ENCODE data around the gene CERKL.

Gene CERKL

GRCh38 chr2:181607629-181608590, 49.0 kb downstream of the CERKL start:
- no peak for ATAC-seq (ENCODE audit: low read depth)
- no peak for DNase-seq (ENCODE audit: low spot score)
- no peak overlapping the region for H3K27ac ChIP-seq (ENCODE audit: poor library complexity, severe bottlenecking)
- H3K9me3 ChIP-seq (ENCODE audit: severe bottlenecking), result no peaks in the 10 kb centered on the region
- no peak overlapping the region for H3K4me3 ChIP-seq (ENCODE audit: severe bottlenecking)
- H3K27me3 ChIP-seq (ENCODE audit: insufficient read depth, poor library complexity, severe bottlenecking), result peaks cover 4% of the 10 kb centered on the region
- TF ChIP-seq, protein P1, sequence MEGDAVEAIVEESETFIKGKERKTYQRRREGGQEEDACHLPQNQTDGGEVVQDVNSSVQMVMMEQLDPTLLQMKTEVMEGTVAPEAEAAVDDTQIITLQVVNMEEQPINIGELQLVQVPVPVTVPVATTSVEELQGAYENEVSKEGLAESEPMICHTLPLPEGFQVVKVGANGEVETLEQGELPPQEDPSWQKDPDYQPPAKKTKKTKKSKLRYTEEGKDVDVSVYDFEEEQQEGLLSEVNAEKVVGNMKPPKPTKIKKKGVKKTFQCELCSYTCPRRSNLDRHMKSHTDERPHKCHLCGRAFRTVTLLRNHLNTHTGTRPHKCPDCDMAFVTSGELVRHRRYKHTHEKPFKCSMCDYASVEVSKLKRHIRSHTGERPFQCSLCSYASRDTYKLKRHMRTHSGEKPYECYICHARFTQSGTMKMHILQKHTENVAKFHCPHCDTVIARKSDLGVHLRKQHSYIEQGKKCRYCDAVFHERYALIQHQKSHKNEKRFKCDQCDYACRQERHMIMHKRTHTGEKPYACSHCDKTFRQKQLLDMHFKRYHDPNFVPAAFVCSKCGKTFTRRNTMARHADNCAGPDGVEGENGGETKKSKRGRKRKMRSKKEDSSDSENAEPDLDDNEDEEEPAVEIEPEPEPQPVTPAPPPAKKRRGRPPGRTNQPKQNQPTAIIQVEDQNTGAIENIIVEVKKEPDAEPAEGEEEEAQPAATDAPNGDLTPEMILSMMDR (IDR thresholded peaks at IDR 0.05; ENCODE audit: poor library complexity, severe bottlenecking), result no peak
- H3K36me3 ChIP-seq (ENCODE audit: low read depth), result no peaks in the 10 kb centered on the region
- no peaks in the 10 kb centered on the region for H3K4me1 ChIP-seq (ENCODE audit: insufficient read depth, poor library complexity, severe bottlenecking)

- Histone ChIP-seq H3K36me3 (ENCODE audit: low read depth) (no peaks in the 10 kb centered on the region), H3K4me3 (ENCODE audit: severe bottlenecking) (no peak overlapping the region), H3K9me3 (ENCODE audit: severe bottlenecking) (no peaks in the 10 kb centered on the region), H3K27ac (ENCODE audit: poor library complexity, severe bottlenecking) (no peak overlapping the region), H3K27me3 (ENCODE audit: insufficient read depth, poor library complexity, severe bottlenecking) (no peaks in the 10 kb centered on the region), H3K4me1 (ENCODE audit: insufficient read depth, poor library complexity, severe bottlenecking) (no peaks in the 10 kb centered on the region)
- ATAC-seq (ENCODE audit: low read depth) (no peak), DNase-seq (ENCODE audit: low spot score) (no peak)
- TF ChIP-seq, protein P1 (IDR thresholded peaks at IDR 0.05; ENCODE audit: poor library complexity, severe bottlenecking), result no peak
These were observed 50.7 kb downstream of the CERKL start for GRCh38 chr2:181605889-181606837.

DNA sequence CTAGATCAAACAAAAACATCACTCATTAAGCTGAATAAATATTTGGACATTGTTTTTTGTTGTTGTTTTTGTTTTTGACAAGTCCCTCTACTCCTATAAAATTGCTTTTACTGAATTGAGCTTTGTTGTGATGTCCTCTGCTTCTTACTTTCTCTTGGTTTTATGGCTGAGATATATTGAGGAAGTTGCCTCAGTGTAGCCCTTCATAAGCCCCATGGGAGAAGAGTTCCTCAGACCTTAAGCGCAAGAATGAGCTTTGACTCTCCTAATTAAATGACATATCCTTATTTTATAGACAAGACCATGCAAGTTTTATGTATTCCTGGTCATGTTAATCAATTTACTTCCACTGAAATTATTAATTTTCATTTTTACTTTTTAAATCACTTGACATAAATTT, 54.9 kb downstream of the CERKL start:
- no peak overlapping the region for H3K27ac ChIP-seq (ENCODE audit: poor library complexity, severe bottlenecking)
- TF ChIP-seq, protein P1 (IDR thresholded peaks at IDR 0.05; ENCODE audit: poor library complexity, severe bottlenecking), result no peak
- H3K36me3 ChIP-seq (ENCODE audit: low read depth), result no peaks in the 10 kb centered on the region

GRCh38 chr2:181596556-181596955, 60.3 kb downstream of the CERKL start:
- no peaks in the 10 kb centered on the region for H3K4me1 ChIP-seq (ENCODE audit: insufficient read depth, poor library complexity, severe bottlenecking)
- H3K4me3 ChIP-seq (ENCODE audit: severe bottlenecking), result no peak overlapping the region
- no peak for DNase-seq (ENCODE audit: low spot score)
- TF ChIP-seq, protein P1 (IDR thresholded peaks at IDR 0.05; ENCODE audit: poor library complexity, severe bottlenecking), result no peak
- no peak for ATAC-seq (ENCODE audit: low read depth)
- no peak overlapping the region for H3K27ac ChIP-seq (ENCODE audit: poor library complexity, severe bottlenecking)
- no peaks in the 10 kb centered on the region for H3K9me3 ChIP-seq (ENCODE audit: severe bottlenecking)
- no peaks in the 10 kb centered on the region for H3K36me3 ChIP-seq (ENCODE audit: low read depth)
- no peaks in the 10 kb centered on the region for H3K27me3 ChIP-seq (ENCODE audit: insufficient read depth, poor library complexity, severe bottlenecking)

More for the DNA sequence above, 54.9 kb downstream of the CERKL start:
- Histone ChIP-seq H3K27me3 (ENCODE audit: insufficient read depth, poor library complexity, severe bottlenecking) (no peaks in the 10 kb centered on the region), H3K9me3 (ENCODE audit: severe bottlenecking) (no peaks in the 10 kb centered on the region), H3K4me3 (ENCODE audit: severe bottlenecking) (no peak overlapping the region), H3K4me1 (ENCODE audit: insufficient read depth, poor library complexity, severe bottlenecking) (no peaks in the 10 kb centered on the region)
- ATAC-seq (ENCODE audit: low read depth), result no peak
- DNase-seq (ENCODE audit: low spot score), result no peak
